ENCODE measurements around the gene COQ2.

The COQ2 gene

DNA sequence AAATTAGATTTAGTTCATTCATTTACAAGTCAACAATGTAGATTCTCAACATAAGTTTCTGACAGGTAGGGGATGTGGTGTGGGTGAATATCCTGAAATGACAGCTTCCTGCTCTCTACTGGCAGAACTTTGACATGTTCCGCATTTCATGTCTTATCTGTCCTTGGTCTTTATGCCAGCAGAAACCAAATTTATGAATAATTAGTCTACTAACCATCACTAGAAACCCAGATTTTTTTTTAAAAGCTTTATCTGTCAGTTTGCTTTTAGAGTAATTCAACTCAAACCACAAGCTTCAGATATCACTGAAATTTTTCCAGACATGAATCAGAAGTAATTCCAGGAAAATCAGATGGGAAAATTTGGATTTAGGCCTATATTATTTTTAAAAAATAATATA is 17.9 kb downstream of the COQ2 start:
- TF ChIP-seq FOXA1 (IDR thresholded peaks at IDR 0.05) (no peak), ZNF384 (IDR thresholded peaks at IDR 0.05) (no peak), ELF4 (IDR thresholded peaks at IDR 0.05) (no peak), NFRKB (IDR thresholded peaks at IDR 0.05) (no peak), BHLHE40 (IDR thresholded peaks at IDR 0.05; ENCODE audit: borderline replicate concordance) (no peak), SP1 (IDR thresholded peaks at IDR 0.05) (no peak), HDGF (IDR thresholded peaks at IDR 0.05; ENCODE audit: borderline replicate concordance) (no peak), CTBP1 (IDR thresholded peaks at IDR 0.05; ENCODE audit: borderline replicate concordance) (no peak), SUZ12 (IDR thresholded peaks at IDR 0.05) (no peak), TARDBP (IDR thresholded peaks at IDR 0.05) (no peak), LEF1 (IDR thresholded peaks at IDR 0.05; ENCODE audit: borderline replicate concordance) (no peak), FOXM1 (IDR thresholded peaks at IDR 0.05; ENCODE audit: borderline replicate concordance) (no peak), L3MBTL2 (conservative IDR thresholded peaks at IDR 0.05) (no peak), FOXK2 (IDR thresholded peaks at IDR 0.05) (no peak), ARNT (IDR thresholded peaks at IDR 0.05) (no peak)
- TF ChIP-seq, protein P1, sequence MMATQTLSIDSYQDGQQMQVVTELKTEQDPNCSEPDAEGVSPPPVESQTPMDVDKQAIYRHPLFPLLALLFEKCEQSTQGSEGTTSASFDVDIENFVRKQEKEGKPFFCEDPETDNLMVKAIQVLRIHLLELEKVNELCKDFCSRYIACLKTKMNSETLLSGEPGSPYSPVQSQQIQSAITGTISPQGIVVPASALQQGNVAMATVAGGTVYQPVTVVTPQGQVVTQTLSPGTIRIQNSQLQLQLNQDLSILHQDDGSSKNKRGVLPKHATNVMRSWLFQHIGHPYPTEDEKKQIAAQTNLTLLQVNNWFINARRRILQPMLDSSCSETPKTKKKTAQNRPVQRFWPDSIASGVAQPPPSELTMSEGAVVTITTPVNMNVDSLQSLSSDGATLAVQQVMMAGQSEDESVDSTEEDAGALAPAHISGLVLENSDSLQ (IDR thresholded peaks at IDR 0.05), result no peak
- DNase-seq (ENCODE audit: extremely low spot score), result no peak
- ChIA-PET CTCF (interaction anchor here (0.8 to 1.1 kb wide), 2 partner anchors 14 to 16 kb away, joined by 3 to 4 read pairs; no protein-coding TSS in a partner anchor), POLR2A (interaction anchor here (1.4 kb wide), 1 partner anchor 18 kb away, joined by 4 read pairs; the partner anchor contains the start of gene COQ2)

DNA sequence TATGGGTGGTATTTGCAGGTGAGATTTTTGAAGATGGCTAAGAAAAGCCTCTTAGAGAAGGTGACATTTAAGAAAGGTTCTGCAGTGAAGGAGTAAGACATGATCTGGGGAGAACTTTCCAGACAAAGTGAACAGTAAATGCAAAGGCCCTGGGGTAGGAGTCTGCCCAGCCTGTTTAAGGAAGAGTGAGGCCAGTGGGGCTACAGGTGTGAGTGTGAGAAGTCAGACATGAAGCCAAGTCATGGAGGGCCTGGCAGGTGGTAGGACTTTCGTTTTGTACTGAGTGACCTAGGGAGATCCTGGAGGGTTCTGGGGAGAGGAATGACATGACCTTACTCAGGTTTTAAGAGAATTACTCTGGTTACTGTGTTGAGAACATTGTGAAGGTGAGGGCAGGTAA is 21.5 kb downstream of the COQ2 start:
- TF ChIP-seq TARDBP (IDR thresholded peaks at IDR 0.05) (no peak), FOXM1 (IDR thresholded peaks at IDR 0.05; ENCODE audit: borderline replicate concordance) (no peak), L3MBTL2 (conservative IDR thresholded peaks at IDR 0.05) (no peak), HDGF (IDR thresholded peaks at IDR 0.05; ENCODE audit: borderline replicate concordance) (no peak), SUZ12 (IDR thresholded peaks at IDR 0.05) (no peak), ARNT (IDR thresholded peaks at IDR 0.05) (no peak), FOXK2 (IDR thresholded peaks at IDR 0.05) (no peak), FOXA1 (IDR thresholded peaks at IDR 0.05) (no peak), SP1 (IDR thresholded peaks at IDR 0.05) (no peak), NFRKB (IDR thresholded peaks at IDR 0.05) (no peak), LEF1 (IDR thresholded peaks at IDR 0.05; ENCODE audit: borderline replicate concordance) (no peak), CTBP1 (IDR thresholded peaks at IDR 0.05; ENCODE audit: borderline replicate concordance) (no peak), ZNF384 (IDR thresholded peaks at IDR 0.05) (no peak)
- TF ChIP-seq, protein P1 (IDR thresholded peaks at IDR 0.05), result no peak
- ChIA-PET CTCF (no interaction called here), POLR2A (no interaction called here)

GRCh38 chr4:83262682-83263081 is 21.9 kb downstream of the COQ2 start:
- TF ChIP-seq BHLHE40 (IDR thresholded peaks at IDR 0.05; ENCODE audit: borderline replicate concordance) (no peak), ZNF384 (IDR thresholded peaks at IDR 0.05) (no peak), TARDBP (IDR thresholded peaks at IDR 0.05) (no peak), FOXK2 (IDR thresholded peaks at IDR 0.05) (no peak), HDGF (IDR thresholded peaks at IDR 0.05; ENCODE audit: borderline replicate concordance) (no peak), L3MBTL2 (conservative IDR thresholded peaks at IDR 0.05) (no peak), LEF1 (IDR thresholded peaks at IDR 0.05; ENCODE audit: borderline replicate concordance) (no peak), ARNT (IDR thresholded peaks at IDR 0.05) (no peak), CTBP1 (IDR thresholded peaks at IDR 0.05; ENCODE audit: borderline replicate concordance) (no peak)
- ChIA-PET POLR2A (no interaction called here), CTCF (no interaction called here)
- DNase-seq (ENCODE audit: extremely low spot score), result no peak

More for the DNA sequence above, 21.5 kb downstream of the COQ2 start:
- DNase-seq (ENCODE audit: extremely low spot score), result no peak

GRCh38 chr4:83261307-83261706 is 23.3 kb downstream of the COQ2 start:
- no peak for TF ChIP-seq FOXA1 (IDR thresholded peaks at IDR 0.05)
- TF ChIP-seq NFRKB (IDR thresholded peaks at IDR 0.05), result no peak
- no peak for TF ChIP-seq LEF1 (IDR thresholded peaks at IDR 0.05; ENCODE audit: borderline replicate concordance)
- TF ChIP-seq, protein P1 (IDR thresholded peaks at IDR 0.05), result no peak
- TF ChIP-seq CTBP1 (IDR thresholded peaks at IDR 0.05; ENCODE audit: borderline replicate concordance), result no peak
- no peak for TF ChIP-seq TARDBP (IDR thresholded peaks at IDR 0.05)
- TF ChIP-seq FOXM1 (IDR thresholded peaks at IDR 0.05; ENCODE audit: borderline replicate concordance), result no peak
- TF ChIP-seq FOXK2 (IDR thresholded peaks at IDR 0.05), result no peak
- TF ChIP-seq L3MBTL2 (conservative IDR thresholded peaks at IDR 0.05), result no peak
- TF ChIP-seq ZNF384 (IDR thresholded peaks at IDR 0.05), result no peak
- TF ChIP-seq SUZ12 (IDR thresholded peaks at IDR 0.05), result no peak
- CTCF ChIA-PET, result interaction anchor here (0.7 to 1.4 kb wide), 3 partner anchors 13 to 465 kb away, joined by 3 to 9 read pairs (median 4); no protein-coding TSS in a partner anchor
- DNase-seq (ENCODE audit: extremely low spot score), result no peak
- POLR2A ChIA-PET, result interaction anchor here (2.3 kb wide), 1 partner anchor 23 kb away, joined by 6 read pairs; the partner anchor contains the start of gene COQ2

- POLR2A ChIA-PET, result no interaction called here
- TF ChIP-seq TARDBP (IDR thresholded peaks at IDR 0.05) (no peak), HDGF (IDR thresholded peaks at IDR 0.05; ENCODE audit: borderline replicate concordance) (no peak), ARNT (IDR thresholded peaks at IDR 0.05) (no peak), NFRKB (IDR thresholded peaks at IDR 0.05) (no peak), ELF4 (IDR thresholded peaks at IDR 0.05) (no peak), SP1 (IDR thresholded peaks at IDR 0.05) (no peak), L3MBTL2 (conservative IDR thresholded peaks at IDR 0.05) (no peak), BHLHE40 (IDR thresholded peaks at IDR 0.05; ENCODE audit: borderline replicate concordance) (no peak), FOXA1 (IDR thresholded peaks at IDR 0.05) (no peak), LEF1 (IDR thresholded peaks at IDR 0.05; ENCODE audit: borderline replicate concordance) (no peak), SUZ12 (IDR thresholded peaks at IDR 0.05) (no peak), ZNF384 (IDR thresholded peaks at IDR 0.05) (no peak), FOXK2 (IDR thresholded peaks at IDR 0.05) (no peak), CTBP1 (IDR thresholded peaks at IDR 0.05; ENCODE audit: borderline replicate concordance) (no peak), FOXM1 (IDR thresholded peaks at IDR 0.05; ENCODE audit: borderline replicate concordance) (no peak)
- TF ChIP-seq, protein P1 (IDR thresholded peaks at IDR 0.05), result no peak
- CTCF ChIA-PET, result interaction anchor here (1.0 to 1.6 kb wide), 3 partner anchors 21 to 150 kb away, joined by 3 to 4 read pairs (median 3); no protein-coding TSS in a partner anchor
- no peak for DNase-seq (ENCODE audit: extremely low spot score)
Observed at GRCh38 chr4:83259586-83259985, 25.0 kb downstream of the COQ2 start.

Measured in HEK293T (cell line).